PC-3 (cell line): Measurements from ENCODE around the gene TEF.

Experiments used
- CTCF ChIP-seq: fragments of 300-600 bp; sonication (generic); conservative IDR thresholded peaks from 2 replicates; pipeline ENCODE4 v1.5.1; 2017; ENCODE audit warnings: antibody characterized with exemption, low read depth, mild to moderate bottlenecking, low read length
- EZH2 ChIP-seq: fragments of 300-600 bp; sonication (generic); IDR thresholded peaks from one replicate; pipeline ENCODE4 v1.6.1; 2017; ENCODE audit warnings: antibody characterized with exemption, mild to moderate bottlenecking, low read length; ENCODE audit not compliant: unreplicated experiment
- EZH2phosphoT487 ChIP-seq: fragments of 300-600 bp; sonication (generic); IDR thresholded peaks from 2 replicates; pipeline ENCODE4 v1.6.1; 2018; ENCODE audit warnings: mild to moderate bottlenecking, antibody characterized with exemption, low read length, borderline replicate concordance

GRCh38 chr22:41377846-41378245 is 3.9 kb upstream of the TEF start:
- TF ChIP-seq CTCF: no peak
- no peak for TF ChIP-seq EZH2phosphoT487
- no peak for TF ChIP-seq EZH2
